Fibroblast of lung (primary cell): Measurements from ENCODE around the gene KCTD4. TPM values are rescaled to one million over a fixed set of nuclear protein-coding genes. Genes with fewer than 3 reads are reported as not detected.

Experiments used
- DNase-seq, 2 donors: peaks; one replicate each; pipeline versions ENCODE4 v3.0.0 to v3.0.0-alpha.2; 2010; ENCODE audit warnings: low read depth in 2 of 2
- H2AFZ ChIP-seq: 2 replicates; pipeline ENCODE4 v1.5.1; 2012; ENCODE audit warnings: low read length, control low read depth, inconsistent platforms
- H3K27ac ChIP-seq: 2 replicates; pipeline ENCODE4 v1.5.1; 2011; ENCODE audit warnings: low read length, control low read depth; ENCODE audit not compliant: insufficient read depth
- H3K27me3 ChIP-seq: 2 replicates; pipeline ENCODE4 v1.5.1; 2011; ENCODE audit warnings: mild to moderate bottlenecking, low read length; ENCODE audit not compliant: control insufficient read depth, insufficient read depth
- H3K36me3 ChIP-seq: 2 replicates; pipeline ENCODE4 v1.5.1; 2011; ENCODE audit warnings: low read length; ENCODE audit not compliant: control insufficient read depth, insufficient read depth
- H3K4me1 ChIP-seq: 2 replicates; pipeline ENCODE4 v1.5.1; 2011; ENCODE audit warnings: low read length; ENCODE audit not compliant: control insufficient read depth, insufficient read depth; ENCODE audit errors: extremely low read depth
- H3K4me2 ChIP-seq: 2 replicates; pipeline ENCODE4 v1.5.1; 2011; ENCODE audit warnings: low read length, control low read depth; ENCODE audit not compliant: insufficient read depth; ENCODE audit errors: extremely low read depth
- H3K4me3 ChIP-seq, 4 experiments: fragments of 200-600 bp in 1 of 4; sonication (generic) in 1 of 4; replicated peaks in 1 of 4; 2 replicates each; pipeline ENCODE4 v1.5.1; 2011 to 2016; ENCODE audit warnings: low read length in 4 of 4, low read depth in 3 of 4, mild to moderate bottlenecking in 3 of 4, control low read depth in 2 of 4, inconsistent platforms in 1 of 4, mixed read lengths in 1 of 4; ENCODE audit not compliant: insufficient read depth in 1 of 4; ENCODE audit errors: control extremely low read depth in 1 of 4
- H3K79me2 ChIP-seq: 2 replicates; pipeline ENCODE4 v1.5.1; 2012; ENCODE audit warnings: mild to moderate bottlenecking, low read length, inconsistent platforms; ENCODE audit not compliant: control insufficient read depth, insufficient read depth
- H3K9ac ChIP-seq: 2 replicates; pipeline ENCODE4 v1.5.1; 2011; ENCODE audit warnings: mild to moderate bottlenecking, low read length, control low read depth; ENCODE audit not compliant: insufficient read depth
- H3K9me3 ChIP-seq: 2 replicates; pipeline ENCODE4 v1.5.1; 2012; ENCODE audit warnings: low read depth, low read length; ENCODE audit not compliant: control insufficient read depth, insufficient read depth
- H4K20me1 ChIP-seq: 2 replicates; pipeline ENCODE4 v1.5.1; 2011; ENCODE audit warnings: low read length; ENCODE audit not compliant: control insufficient read depth, insufficient read depth; ENCODE audit errors: extremely low read depth
- CTCF ChIP-seq, 2 donors: IDR thresholded peaks in 1 of 2; conservative IDR thresholded peaks in 1 of 2; 1 replicate in 1 of 2; 2 replicates in 1 of 2; pipeline ENCODE4 v1.5.1; 2011 to 2012; ENCODE audit warnings: low read length in 2 of 2, control low read depth in 1 of 2, inconsistent platforms in 1 of 2, low read depth in 1 of 2, mild to moderate bottlenecking in 1 of 2
- EZH2 ChIP-seq: IDR thresholded peaks from 2 replicates; pipeline ENCODE4 v1.5.1; 2012; ENCODE audit warnings: low read length, control low read depth, mild to moderate bottlenecking; ENCODE audit errors: missing control alignments
- polyA plus RNA-seq, 2 donors: library from polyadenylated mRNA; depleted of rRNA in 1 of 2; stranded (reverse) in 1 of 2; unstranded in 1 of 2; fragments of >200 nt; gene quantifications; 2 replicates each; pipeline ENCODE4 v1.2.1, GENCODE V29; 2011 to 2012; ENCODE audit warnings: missing spikeins in 1 of 2
- total RNA-seq: library from RNA; depleted of rRNA; stranded (reverse); fragments of >200 nt; gene quantifications from 2 replicates; pipeline ENCODE4 v1.2.1, GENCODE V29; 2014

Gene KCTD4
- total and polyA plus RNA-seq, 2 donors (not counting 1 experiment from before 2014, with no cell fraction given), result under 0.01 to 0.54 TPM

- Histone ChIP-seq H3K9ac (no peak overlapping the region), H3K36me3 (no peaks in the 10 kb centered on the region), H3K4me1 (no peaks in the 10 kb centered on the region), H3K27me3 (no peaks in the 10 kb centered on the region), H3K9me3 (no peaks in the 10 kb centered on the region), H3K79me2 (peaks cover 15% of the 10 kb centered on the region), H3K4me3 (no peak overlapping the region), H2AFZ (no peak overlapping the region), H3K27ac (no peak overlapping the region), H3K4me2 (no peak overlapping the region), H4K20me1 (no peaks in the 10 kb centered on the region)
- TF ChIP-seq EZH2, result no peak
- no peak for TF ChIP-seq CTCF (conservative IDR thresholded peaks at IDR 0.05 in 1 of 2, IDR thresholded peaks at IDR 0.05 in 1 of 2; ENCODE audit: low read depth in 1 of 2, low read length in 2 of 2)
- DNase-seq, result peak in 1 of 2 donors; percentile 3
These were observed 50.9 kb downstream of the KCTD4 start for GRCh38 chr13:45149964-45150363.

GRCh38 chr13:45143346-45143751 lies 57.5 kb downstream of the KCTD4 start:
- Histone ChIP-seq H3K4me3 (no peak overlapping the region), H3K9me3 (no peaks in the 10 kb centered on the region), H3K27ac (no peak overlapping the region), H3K4me2 (no peak overlapping the region), H2AFZ (no peak overlapping the region), H3K9ac (no peak overlapping the region), H3K4me1 (peaks cover 4% of the 10 kb centered on the region), H3K79me2 (peaks cover 17% of the 10 kb centered on the region), H3K36me3 (no peaks in the 10 kb centered on the region), H4K20me1 (no peaks in the 10 kb centered on the region), H3K27me3 (no peaks in the 10 kb centered on the region)
- peak; percentile 33 to 41 for DNase-seq
- TF ChIP-seq CTCF (conservative IDR thresholded peaks at IDR 0.05 in 1 of 2, IDR thresholded peaks at IDR 0.05 in 1 of 2; ENCODE audit: low read depth in 1 of 2, low read length in 2 of 2), result no peak
- TF ChIP-seq EZH2, result no peak

Other genes starting within 250 kb of the KCTD4 start
- gene NUFIP1, start 211.6 kb downstream of the KCTD4 start, total RNA-seq, result 3.3 and 3.5 TPM in 2 replicates
- 5.3 and 7.3 TPM in 2 replicates for gene NUFIP1, start 211.6 kb downstream of the KCTD4 start, polyA plus RNA-seq
- 22.1 and 37.7 TPM in 2 replicates for gene GPALPP1, start 211.5 kb downstream of the KCTD4 start, total RNA-seq
- gene GPALPP1, start 211.5 kb downstream of the KCTD4 start, polyA plus RNA-seq, result 21.3 and 21.7 TPM in 2 replicates
- 21.6 and 31.7 TPM in 2 replicates for gene GTF2F2, start 80.5 kb downstream of the KCTD4 start, total RNA-seq
- gene GTF2F2, start 80.5 kb downstream of the KCTD4 start, polyA plus RNA-seq, result 23.4 and 29.6 TPM in 2 replicates
- 2,237 and 3,546 TPM in 2 replicates for gene TPT1, start 140.1 kb upstream of the KCTD4 start, total RNA-seq
- 4,519 and 5,502 TPM in 2 replicates for gene TPT1, start 140.1 kb upstream of the KCTD4 start, polyA plus RNA-seq
- 16.2 and 27.6 TPM in 2 replicates for gene SLC25A30, start 217.3 kb upstream of the KCTD4 start, total RNA-seq
- gene SLC25A30, start 217.3 kb upstream of the KCTD4 start, polyA plus RNA-seq, result 14.5 and 18.6 TPM in 2 replicates